Fibroblast of skin of scalp (primary cell): ENCODE data around the gene MDN1. TPM values are rescaled to one million over a fixed set of nuclear protein-coding genes. Genes with fewer than 3 reads are reported as not detected.
"Not testable (repeated sequence)": the region's sequence is repeated elsewhere in the genome, so short reads cannot be mapped to it uniquely, and the experiment has no call there.

Experiments used
- DNase-seq: peaks from one replicate; pipeline ENCODE4 v3.0.0-alpha.2; 2013
- polyA plus RNA-seq, 2 experiments: library from polyadenylated mRNA; unstranded; fragments of 120-200 nt; gene quantifications; one replicate each; pipeline ENCODE4 v1.2.1, GENCODE V29; 2013; ENCODE audit not compliant: insufficient read length in 2 of 2

Gene MDN1
- polyA plus RNA-seq (2013, experiment 1 of 2; ENCODE audit: insufficient read length) = 13.8 TPM
- 17.5 TPM for polyA plus RNA-seq (2013, experiment 2 of 2; ENCODE audit: insufficient read length)

GRCh38 chr6:89819336-89820130, at the start of gene MDN1:
TSS of gene MDN1 (minus strand) at chr6:89819794. CDS start at chr6:89819607, 187 bp downstream.
- peak; percentile 95 for DNase-seq

DNA sequence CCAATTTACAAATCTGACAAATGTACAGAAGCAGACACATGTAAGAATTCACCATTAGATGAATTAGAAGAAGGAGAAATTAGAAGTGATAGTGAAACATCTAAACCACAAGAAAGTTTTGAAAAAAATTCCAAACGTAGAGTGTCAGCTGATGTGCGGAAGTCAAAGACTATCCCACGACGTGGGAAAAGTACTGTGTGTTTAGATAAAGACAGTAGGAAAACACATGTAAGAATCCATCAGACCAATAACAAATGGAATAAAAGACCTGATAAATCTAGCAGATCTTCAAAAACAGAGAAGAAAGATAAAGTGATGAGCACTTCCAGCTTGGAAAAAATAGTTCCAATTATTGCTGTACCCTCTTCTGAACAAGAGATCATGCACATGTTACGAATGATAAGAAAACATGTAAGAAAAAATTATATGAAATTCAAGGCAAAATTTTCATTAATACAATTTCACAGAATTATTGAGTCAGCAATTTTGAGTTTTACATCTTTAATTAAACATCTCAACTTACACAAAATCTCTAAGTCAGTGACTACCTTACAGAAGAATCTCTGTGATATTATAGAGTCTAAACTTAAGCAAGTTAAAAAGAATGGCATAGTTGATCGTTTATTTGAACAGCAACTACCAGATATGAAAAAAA, 46.6 kb upstream of the MDN1 start:
- no peak for DNase-seq

- no peak for DNase-seq
These were observed 43.1 kb upstream of the MDN1 start for GRCh38 chr6:89862698-89863097.

- DNase-seq = no peak
These were observed 42.7 kb upstream of the MDN1 start for GRCh38 chr6:89862273-89862672.

DNA sequence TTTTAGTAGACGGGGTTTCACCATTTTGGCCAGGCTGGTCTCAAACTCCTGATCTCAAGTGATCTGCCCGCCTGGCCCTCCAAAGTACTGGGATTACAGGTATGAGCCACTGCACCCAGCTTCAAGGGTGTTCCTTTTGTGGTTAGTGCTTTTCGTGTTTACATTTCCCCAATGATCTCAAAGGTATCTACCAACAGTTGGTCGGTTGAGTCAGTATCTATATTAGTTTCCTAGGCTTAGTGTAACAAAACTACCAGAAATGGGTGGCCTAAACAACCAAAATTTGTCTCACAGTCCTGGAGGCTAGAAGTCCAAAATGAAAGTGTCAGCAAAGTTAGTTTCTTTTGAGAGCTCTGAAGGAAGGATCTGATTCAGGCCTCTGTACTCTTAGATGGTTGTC, 40.1 kb upstream of the MDN1 start:
- DNase-seq = no peak

DNA sequence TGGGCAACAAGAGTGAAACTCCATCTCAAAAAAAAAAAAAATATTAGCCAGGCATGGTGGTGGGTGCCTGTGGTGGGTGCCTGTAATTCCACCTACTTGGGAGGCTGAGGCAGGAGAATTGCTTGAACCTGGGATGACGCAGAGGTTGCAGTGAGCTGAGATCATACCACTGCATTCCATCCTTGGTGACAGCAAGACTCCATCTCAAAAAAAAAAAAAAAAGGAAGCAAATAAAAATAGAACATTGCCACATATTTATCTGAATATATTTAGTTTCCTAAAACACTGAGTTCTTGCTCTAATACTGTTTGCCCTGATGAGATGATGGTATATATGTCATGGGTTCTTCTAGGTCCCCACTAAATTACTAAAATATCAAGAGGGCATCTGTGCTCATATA, 38.4 kb upstream of the MDN1 start:
- no peak for DNase-seq

DNA sequence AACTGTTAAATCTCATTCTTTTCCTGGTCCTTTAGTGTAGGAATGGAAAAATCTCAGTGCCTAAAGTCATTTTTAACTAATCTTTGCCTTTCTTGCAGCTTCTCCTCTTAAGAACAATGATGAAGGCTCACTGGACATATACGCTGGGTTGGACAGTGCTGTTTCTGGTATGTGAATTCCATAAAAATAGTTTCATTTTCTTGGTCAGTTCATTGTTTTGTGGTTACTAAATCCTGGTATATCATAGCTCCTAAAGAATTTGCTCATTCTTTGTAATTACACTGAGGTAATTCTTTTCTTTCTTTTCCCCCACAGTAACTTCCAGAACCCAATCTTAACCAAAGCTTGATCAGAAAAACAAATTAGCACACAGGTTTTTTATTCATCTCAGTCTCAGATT, 33.5 kb upstream of the MDN1 start:
- peak; percentile 53 for DNase-seq

- DNase-seq = not testable (repeated sequence)
These were observed 27.9 kb upstream of the MDN1 start for GRCh38 chr6:89847513-89847912.

GRCh38 chr6:89843070-89843469, 23.5 kb upstream of the MDN1 start:
- no peak for DNase-seq

DNA sequence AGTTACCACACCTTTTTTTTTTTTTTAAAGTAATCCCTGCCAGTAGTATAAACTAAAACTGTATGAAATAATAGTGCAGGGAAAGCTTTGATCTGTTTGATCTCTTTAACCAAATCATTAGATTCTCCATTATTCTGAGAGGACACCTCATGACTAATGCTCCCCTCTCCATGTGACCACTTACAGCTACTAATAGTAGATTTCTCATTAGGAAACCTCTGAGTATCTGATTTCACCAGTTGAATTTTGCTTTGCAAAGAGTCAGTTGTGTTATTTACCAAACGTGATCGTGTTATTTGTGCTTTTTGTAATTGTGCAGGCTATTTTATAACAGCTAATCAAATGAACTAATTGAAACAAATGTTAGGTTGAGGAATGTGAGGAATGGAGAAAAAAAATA, 22.6 kb upstream of the MDN1 start:
- no peak for DNase-seq

- DNase-seq = peak; percentile 33
These were observed 20.9 kb upstream of the MDN1 start for GRCh38 chr6:89840538-89840937.

GRCh38 chr6:89836639-89837222, 17.1 kb upstream of the MDN1 start:
- DNase-seq = no peak

- no peak for DNase-seq
These were observed 15.5 kb upstream of the MDN1 start for GRCh38 chr6:89834884-89835792.

DNA sequence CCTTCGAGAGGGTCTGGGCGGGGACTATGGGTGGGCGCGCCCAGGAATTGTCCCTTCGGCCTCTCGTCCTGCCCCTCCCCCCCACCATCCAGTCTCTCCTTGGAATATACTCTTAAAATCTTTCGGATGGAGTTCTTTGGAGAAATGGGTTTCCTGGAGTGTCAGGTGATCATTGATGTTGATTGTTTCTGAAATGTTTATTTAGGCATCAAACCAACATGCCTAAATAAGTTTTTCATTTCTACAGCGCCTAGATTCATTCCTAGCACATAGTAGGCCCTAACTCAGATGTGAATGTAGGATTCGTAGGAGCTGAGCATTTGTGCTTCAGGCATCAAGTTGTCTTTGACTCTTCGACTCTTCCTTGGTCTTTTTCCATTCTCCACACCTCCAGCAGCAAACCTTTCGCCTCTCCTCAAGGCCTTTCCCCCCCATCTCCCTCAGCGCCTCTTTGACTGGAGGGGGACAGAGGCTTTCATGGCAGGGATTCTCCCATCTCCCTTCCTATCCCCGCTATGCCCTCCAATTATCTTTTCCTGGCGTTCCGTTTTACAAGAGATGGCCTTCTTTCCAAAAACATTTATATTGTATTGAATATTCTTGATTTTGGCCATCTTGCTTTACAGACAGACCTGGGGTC, 10.7 kb upstream of the MDN1 start:
- no peak for DNase-seq

- peak; percentile 99 for DNase-seq
These were observed 10.0 kb upstream of the MDN1 start, which contains the start of gene CASP8AP2 for GRCh38 chr6:89829472-89830169. TSS of gene CASP8AP2 (plus strand) at chr6:89829880.

GRCh38 chr6:89828988-89829471, 9.4 kb upstream of the MDN1 start:
- DNase-seq = no peak

DNA sequence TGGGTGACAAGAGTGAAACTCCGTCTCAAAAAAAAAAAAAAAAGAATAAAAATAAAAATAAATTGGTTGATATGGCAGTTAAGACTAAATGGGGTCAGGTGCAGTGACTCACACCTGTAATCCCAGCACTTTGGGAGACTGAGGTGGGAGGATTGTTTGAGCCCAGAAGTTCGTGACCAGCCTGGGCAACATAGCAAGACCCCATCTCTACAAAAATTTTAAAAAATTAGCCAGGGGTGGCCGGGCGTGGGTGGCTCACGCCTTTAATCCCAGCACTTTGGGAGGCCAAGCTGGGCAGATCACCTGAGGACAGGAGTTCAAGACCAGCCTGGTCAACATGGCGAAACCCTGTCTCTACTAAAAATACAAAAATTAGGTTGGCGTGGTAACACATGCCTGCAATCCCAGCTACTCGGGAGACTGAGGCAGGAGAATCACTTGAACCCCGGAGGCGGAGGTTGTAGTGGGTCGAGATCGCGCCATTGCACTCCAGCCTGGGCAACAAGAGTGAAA, 8.9 kb upstream of the MDN1 start:
- DNase-seq = not testable (repeated sequence)

- peak; percentile 49 for DNase-seq
These were observed 6.5 kb upstream of the MDN1 start for GRCh38 chr6:89826029-89826528.

GRCh38 chr6:89818977-89819335, 638 bp downstream of the MDN1 start:
- DNase-seq = no peak

- DNase-seq = no peak
These were observed 2.1 kb downstream of the MDN1 start for GRCh38 chr6:89817481-89817880.

DNA sequence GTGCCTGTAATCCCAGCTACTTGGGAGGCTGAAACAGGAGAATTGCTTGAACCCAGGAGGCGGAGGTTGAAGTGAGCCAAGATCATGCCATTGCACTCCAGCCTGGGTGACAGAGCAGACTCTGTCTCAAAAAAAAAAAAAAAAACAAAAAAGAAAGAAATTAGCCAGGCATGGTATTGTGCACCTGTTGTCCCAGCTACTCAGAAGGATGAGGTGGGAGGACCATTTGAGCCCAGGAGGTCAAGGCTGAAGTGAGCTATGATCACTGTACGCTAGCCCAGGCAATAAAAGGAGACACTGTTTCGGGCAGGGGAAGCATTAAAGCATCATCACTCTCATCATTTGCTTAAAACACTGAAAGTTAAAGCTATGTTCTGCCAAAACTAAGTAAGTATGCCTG, 6.2 kb downstream of the MDN1 start:
- not testable (repeated sequence) for DNase-seq
